GM18873 (cell line): Measurements from ENCODE around the gene RIIAD1.

Experiments
- ATAC-seq: cut with Tn5 transposase; IDR thresholded peaks from one replicate; pipeline ENCODE4 v1.9.1; 2021; ENCODE audit warnings: mild to moderate bottlenecking, moderate library complexity, moderate number of reproducible peaks; ENCODE audit not compliant: unreplicated experiment, low FRiP score

The RIIAD1 gene

GRCh38 chr1:151710187-151710840 lies 11.0 kb upstream of the RIIAD1 start:
- ATAC-seq = no peak

DNA sequence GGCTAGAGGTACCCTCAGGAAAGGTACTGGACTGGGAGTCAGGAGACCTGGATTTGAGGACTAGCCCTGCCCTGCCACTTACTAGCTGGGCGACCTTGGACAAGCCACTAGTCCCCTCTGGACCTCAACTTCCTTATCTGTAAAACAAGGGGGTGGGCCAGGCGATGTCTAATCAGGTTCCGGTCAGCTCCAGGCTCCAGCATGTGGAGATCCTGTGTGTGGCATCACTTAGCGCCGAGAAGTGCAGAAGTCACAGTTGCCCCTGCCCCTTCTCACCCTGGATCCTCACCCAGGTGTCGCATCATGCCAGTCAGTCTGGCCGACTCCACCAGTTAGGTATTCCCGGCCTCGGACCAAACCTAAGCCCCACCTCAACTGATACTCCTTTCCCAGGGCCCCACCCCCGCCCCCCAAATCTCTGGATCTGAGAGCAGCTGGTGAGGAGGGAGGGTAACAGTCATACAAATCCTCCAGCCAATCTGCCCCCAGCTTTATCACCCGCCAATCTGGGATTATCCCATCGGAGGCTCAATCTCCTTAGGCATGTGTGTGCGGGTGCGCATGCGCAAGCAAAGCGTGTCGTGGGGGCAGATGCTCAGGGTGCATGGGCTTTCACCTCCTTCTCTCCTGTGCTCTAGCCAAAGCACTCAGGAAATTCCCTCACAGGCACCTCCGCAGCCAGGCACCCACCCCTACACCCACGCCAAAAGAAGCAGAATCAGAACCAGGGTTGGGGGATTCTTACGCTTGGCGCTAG lies 10.1 kb upstream of the RIIAD1 start:
- no peak for ATAC-seq

GRCh38 chr1:151711951-151712350 lies 9.4 kb upstream of the RIIAD1 start:
- ATAC-seq = no peak

DNA sequence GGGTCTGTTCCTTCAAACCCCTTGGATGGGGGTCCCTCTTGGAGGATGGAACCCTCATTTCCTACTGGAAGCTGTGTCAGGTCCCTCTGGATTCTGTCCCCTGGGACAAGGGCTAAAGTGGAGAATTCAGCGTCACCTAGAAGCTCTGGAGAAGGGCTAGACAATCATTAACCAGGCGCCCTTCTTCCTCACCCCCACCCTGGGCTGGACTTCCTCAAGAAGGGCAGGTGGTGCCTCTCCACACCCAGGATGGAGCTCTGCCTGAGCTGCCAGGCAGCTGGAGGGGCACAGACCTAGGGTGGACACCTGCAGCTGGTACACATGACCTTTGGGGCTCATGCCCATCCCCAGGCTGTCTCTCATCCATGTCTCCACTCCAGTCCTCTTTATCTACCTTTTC lies 8.3 kb upstream of the RIIAD1 start:
- no peak for ATAC-seq

DNA sequence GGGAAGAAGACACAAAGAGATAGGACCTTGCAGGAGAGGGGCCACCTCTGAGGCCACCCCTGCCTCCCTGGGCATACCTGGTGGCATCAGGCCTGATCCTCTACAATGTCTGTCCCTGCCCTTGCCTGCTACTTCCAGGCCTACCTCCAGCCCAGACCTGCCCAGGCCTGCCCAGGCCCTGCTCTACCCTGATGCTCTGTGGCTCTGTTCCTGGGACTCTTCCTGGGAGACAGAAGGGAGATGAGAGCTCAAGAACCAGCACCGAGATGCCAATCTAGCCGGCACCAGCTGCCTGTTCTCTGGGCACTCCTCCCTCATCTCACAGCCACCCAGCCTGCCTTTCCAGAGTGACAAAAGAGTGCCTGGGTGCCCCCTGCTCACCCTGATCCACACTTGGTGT lies 7.4 kb upstream of the RIIAD1 start:
- no peak for ATAC-seq

- no peak for ATAC-seq
Observed at GRCh38 chr1:151714820-151715725, 6.2 kb upstream of the RIIAD1 start.

DNA sequence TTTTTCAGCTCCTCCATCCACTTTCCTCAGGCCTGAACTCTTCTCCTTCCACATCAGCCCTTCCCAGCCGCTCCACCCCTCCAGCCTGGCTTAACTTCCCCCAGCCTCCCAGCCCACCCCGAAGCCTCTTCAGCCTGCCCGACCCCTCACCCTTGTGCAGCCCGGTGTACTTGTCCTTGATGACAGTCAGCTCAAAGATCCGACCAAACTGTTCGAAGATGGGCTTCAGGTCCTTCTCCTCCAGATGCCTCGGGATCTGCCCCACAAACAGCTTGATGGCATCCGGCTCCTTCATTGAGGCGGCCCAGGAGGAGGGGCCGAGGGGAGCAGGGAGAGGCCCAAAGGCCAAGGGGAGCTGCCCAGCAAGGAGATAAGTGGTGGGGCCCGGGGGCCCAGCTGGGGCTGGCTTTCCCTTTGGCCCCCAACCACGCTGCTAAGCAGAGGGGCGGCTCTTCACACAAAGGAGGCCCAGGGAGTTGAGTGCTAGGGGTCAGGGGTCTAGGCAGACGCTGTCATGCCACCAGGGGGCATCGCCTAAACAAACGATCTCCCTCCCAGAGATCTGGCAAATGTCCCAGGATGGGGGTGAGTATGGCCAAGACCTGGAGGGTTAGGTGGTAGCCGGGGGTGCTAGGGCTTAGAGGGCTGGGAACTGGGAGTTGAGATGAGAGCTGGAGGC lies 5.5 kb upstream of the RIIAD1 start:
- no peak for ATAC-seq

DNA sequence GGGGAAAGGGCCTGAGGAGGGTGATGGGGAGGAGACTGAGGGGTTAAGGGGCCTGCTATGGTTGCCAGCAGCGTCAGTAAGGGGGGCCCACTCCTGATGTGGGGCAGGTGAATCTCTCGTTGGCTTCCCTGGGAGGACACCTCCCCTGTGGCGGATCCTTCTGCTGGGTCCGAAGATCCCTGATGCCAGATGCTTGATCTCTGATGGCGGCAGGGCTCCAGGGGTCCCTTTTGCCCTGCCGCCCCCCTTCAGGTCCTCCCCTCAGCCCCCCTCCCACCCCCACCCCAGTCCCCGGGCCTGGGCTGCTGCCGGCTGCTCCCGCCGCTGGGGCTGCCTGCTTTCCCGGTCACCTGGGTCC lies 4.9 kb upstream of the RIIAD1 start:
- no peak for ATAC-seq

DNA sequence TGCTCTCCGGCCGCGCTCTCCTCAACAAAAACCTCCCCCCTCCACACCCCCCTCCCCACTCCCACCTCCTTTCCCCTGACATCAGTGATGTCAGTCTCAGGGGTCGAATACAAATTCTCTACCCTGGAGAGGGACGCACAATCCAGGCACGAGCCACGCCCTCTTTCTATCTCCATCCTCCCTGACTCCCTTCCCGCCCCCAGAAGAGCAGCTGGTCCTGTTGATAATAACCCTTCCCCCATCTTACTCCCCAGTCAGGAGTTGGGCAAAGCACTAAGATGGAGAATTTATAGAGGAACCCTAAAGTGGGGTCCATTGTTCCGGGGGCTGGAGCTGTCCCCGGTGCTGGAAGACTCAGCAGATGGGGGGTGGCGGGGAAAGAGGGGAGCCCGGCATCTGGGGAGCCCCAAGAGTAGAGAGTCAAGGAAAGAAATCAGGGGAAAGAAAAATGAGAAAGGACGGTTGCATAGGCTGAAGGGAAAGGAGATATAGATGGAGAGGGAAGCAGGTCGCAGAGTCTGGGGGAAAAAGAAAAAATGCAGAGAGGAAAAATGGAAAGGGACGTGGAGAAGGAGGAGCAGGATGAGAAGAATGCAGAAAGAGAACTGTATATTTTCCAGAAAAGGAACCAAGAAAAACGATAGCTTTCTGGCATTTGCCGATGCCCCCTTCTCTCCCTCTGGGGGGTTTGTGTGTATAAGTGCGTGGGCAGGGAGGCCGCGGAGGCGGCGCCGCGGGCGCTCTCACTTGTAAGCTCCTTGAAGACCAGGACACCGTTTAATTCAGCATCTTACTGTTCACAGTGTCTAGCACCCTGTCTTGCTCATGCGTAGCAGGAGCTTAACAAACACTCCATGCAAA lies 4.3 kb upstream of the RIIAD1 start, which contains the start of gene CELF3:
CELF3 (minus strand) TSS at position 33 of the 861 bp plus-strand sequence. CDS start 783 bp downstream, outside the sequence.
- ATAC-seq = no peak

- no peak for ATAC-seq
Observed at GRCh38 chr1:151718011-151718431, 3.3 kb upstream of the RIIAD1 start.

DNA sequence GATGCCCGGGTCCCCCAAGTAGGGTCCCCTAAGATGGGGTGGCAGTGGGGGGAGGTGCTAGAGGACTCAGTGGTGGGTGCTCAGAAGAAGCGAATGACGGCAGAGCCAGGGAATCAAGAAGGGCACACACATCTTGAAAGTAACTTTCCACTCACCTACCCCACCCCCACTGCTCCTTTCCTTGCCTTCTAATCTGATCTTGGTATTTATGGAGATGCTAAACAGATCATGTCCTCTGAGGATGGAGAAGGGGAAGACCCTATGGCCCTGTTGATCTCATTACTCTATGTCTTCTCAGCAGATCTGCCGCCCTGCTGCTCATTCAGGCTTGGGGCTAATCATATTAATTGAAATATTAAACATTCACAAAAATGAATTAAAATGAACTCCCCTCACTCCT lies 2.7 kb upstream of the RIIAD1 start:
- no peak for ATAC-seq

DNA sequence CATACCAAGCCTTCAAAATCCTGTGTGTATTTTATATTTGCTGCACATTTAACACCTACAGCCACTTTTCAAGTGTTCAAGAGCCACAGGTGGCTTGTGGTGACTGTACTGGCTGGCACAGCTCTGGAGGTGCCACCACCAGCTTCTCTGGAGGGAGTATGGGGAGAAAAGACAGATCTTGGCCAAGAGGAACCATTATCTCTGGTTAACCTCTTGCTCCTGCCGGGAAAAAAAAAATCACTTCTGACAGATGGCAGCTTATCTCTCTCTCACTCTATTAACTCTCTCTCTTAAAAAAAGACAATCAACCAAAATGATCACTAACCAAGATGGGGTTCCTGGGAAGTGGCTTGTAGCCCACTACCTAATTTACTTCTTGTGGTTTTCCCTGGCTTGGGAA lies 1.2 kb upstream of the RIIAD1 start:
- no peak for ATAC-seq

- ATAC-seq = no peak
Observed at GRCh38 chr1:151720554-151720953, 768 bp upstream of the RIIAD1 start.

DNA sequence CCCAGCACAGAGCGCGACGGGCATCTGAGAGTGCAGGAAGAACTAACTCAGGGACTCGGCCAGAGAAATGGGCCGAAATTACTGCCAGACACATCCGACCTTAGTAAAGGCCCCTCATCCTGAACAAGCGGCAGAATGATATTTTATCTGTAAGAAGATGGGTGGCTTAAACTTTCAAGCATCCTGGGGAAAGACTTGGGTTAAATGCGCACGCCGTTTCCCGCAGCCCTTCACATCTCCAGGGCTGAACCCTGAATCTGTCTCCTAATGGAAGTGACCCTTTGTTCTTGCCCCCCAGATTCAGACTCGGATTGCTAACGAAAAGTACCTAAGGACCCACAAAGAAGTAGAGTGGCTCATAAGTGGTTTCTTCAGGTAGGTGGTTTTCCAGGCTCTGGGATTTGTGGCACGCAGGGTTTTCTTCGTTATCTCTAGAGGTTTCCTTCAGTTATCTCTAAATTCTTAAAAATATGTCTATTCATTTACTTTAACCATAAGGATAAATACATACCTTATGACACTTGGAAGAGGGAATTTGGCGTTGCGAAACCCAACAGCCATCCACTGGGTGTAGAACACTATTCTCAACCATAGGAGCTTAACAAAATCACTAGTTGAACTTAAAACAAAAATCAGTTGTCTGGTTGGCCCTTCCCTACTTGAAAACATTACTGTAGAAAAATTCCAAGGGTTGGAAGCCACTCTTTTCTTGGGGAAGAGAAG lies 627 bp downstream of the RIIAD1 start:
- no peak for ATAC-seq

- no peak for ATAC-seq
Observed at GRCh38 chr1:151723726-151724370, 2.5 kb downstream of the RIIAD1 start.

DNA sequence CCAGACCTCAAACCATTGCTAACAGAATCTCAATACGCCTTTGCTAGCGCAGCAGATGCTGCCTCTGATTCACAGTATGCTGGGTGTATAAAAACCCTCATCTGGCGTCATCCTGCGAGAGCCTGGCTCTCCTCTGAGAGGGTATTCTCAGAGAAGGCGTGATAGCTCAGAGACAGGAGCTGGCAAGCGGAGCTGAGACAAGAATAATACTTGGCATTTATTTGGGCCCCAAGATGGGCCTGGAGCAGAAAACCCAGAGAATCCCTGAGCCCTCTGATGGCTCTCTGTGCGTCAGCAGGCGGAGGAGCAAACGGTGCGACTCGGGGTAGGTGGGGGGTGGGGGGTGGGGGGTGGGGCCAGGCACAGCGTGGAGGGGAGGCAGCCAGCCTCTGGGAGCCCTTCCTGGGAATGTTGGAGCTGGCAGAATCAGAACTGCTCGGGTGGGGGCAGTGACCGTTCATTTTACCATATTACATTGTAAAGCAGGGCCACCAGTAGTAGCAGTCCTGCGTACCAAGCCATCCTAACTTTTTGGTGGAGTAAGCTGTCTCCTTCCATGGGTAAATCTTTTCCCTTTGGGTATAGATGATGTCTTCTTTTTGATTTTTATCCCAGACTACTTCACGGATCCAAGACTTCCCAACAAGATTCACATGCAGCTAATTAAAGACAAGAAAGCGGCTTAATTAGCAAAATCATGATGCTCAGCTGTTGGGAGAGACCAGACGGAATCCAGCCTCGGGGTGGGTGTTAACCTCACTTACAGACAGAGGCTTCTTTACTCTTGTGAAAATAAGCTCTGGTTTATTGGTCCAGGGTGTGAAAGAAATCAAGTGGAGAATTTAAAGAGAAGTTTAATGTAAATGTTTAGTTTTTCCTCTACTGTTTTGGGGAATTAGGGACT lies 7.1 kb downstream of the RIIAD1 start:
- no peak for ATAC-seq

DNA sequence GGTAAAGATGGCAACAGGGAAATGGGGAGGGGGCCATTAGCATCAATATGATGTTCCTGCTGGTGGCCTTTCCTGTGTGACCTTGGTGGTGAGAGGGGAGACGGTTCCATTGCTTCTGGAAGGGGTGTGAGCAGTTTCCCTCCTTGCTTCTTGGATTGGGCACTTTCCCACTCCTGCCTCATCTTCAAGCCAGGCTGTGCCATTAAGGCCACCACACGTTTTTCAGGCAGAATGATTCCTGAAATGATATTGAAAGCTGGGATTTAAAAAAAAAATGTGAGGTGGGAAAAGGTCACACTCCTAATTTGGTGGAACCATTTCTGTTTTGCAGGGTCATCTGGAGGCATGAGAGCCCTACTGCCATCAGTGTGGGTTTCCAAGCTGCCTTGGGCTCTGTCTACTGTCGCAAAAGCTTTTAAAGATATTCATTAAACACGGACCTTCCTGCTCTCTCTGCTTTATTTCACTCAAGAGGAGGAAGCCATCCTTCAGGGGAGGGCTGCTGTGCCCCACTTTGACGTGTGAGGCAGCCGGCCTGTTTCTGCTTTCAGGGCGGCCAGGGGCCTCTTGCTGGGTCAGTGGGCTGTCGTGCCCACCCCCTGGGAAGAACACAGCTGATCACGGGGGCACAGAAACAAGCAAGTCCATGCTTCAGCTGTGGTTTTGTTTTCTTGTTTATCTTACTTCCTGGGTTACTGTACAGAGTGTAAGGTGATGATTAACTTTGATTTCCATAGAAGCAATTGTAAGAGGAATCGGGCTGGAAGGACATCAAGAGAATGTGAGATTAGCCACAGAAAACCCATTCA lies 8.0 kb downstream of the RIIAD1 start:
- ATAC-seq = no peak
